ENCODE results near the gene FBXL14. TPM values are rescaled to one million over a fixed set of nuclear protein-coding genes. Genes with fewer than 3 reads are reported as not detected.

Gene FBXL14
- total and polyA plus RNA-seq, 2 of the 13 experiments (the other 11 are each of a cell fraction or from before 2014, with no cell fraction given): 7.0 to 7.4 TPM

GRCh38 chr12:1610072-1610643 lies 15.8 kb upstream of the FBXL14 start (continued):
- TF ChIP-seq SALL1 (CRISPR knock-in tag; IDR thresholded peaks at IDR 0.05) (peak; percentile 58), ZNF772 (CRISPR knock-in tag; IDR thresholded peaks at IDR 0.05) (no peak), ZNF329 (CRISPR knock-in tag; IDR thresholded peaks at IDR 0.05; ENCODE audit: low read depth) (no peak), STAT5B (CRISPR knock-in tag; IDR thresholded peaks at IDR 0.05) (no peak), SATB2 (CRISPR knock-in tag; IDR thresholded peaks at IDR 0.05) (no peak), MIXL1 (CRISPR knock-in tag; IDR thresholded peaks at IDR 0.05) (no peak), ZBTB1 (CRISPR knock-in tag; IDR thresholded peaks at IDR 0.05; ENCODE audit: borderline replicate concordance) (no peak), CSRNP1 (CRISPR knock-in tag; IDR thresholded peaks at IDR 0.05) (no peak), XBP1 (CRISPR knock-in tag; IDR thresholded peaks at IDR 0.05) (no peak), ZNF780A (CRISPR knock-in tag; IDR thresholded peaks at IDR 0.05) (no peak), SOX6 (IDR thresholded peaks at IDR 0.05) (no peak), SOX6 (CRISPR knock-in tag; IDR thresholded peaks at IDR 0.05) (peak; percentile 21; the same call in 1 of the 2 replicates), ZNF512 (CRISPR knock-in tag; IDR thresholded peaks at IDR 0.05) (no peak), IRF9 (CRISPR knock-in tag; IDR thresholded peaks at IDR 0.05; ENCODE audit: borderline replicate concordance) (no peak), MEIS2 (CRISPR knock-in tag; IDR thresholded peaks at IDR 0.05) (no peak), YEATS2 (CRISPR knock-in tag; IDR thresholded peaks at IDR 0.05; ENCODE audit: borderline replicate concordance) (no peak), KDM5B (CRISPR knock-in tag; IDR thresholded peaks at IDR 0.05; ENCODE audit: borderline replicate concordance) (no peak), ZFP90 (CRISPR knock-in tag; IDR thresholded peaks at IDR 0.05; ENCODE audit: borderline replicate concordance) (no peak), GATAD2A (CRISPR knock-in tag; IDR thresholded peaks at IDR 0.05) (peak; percentile 40; the same call in 1 of the 2 replicates)
- TF ChIP-seq, protein P1, sequence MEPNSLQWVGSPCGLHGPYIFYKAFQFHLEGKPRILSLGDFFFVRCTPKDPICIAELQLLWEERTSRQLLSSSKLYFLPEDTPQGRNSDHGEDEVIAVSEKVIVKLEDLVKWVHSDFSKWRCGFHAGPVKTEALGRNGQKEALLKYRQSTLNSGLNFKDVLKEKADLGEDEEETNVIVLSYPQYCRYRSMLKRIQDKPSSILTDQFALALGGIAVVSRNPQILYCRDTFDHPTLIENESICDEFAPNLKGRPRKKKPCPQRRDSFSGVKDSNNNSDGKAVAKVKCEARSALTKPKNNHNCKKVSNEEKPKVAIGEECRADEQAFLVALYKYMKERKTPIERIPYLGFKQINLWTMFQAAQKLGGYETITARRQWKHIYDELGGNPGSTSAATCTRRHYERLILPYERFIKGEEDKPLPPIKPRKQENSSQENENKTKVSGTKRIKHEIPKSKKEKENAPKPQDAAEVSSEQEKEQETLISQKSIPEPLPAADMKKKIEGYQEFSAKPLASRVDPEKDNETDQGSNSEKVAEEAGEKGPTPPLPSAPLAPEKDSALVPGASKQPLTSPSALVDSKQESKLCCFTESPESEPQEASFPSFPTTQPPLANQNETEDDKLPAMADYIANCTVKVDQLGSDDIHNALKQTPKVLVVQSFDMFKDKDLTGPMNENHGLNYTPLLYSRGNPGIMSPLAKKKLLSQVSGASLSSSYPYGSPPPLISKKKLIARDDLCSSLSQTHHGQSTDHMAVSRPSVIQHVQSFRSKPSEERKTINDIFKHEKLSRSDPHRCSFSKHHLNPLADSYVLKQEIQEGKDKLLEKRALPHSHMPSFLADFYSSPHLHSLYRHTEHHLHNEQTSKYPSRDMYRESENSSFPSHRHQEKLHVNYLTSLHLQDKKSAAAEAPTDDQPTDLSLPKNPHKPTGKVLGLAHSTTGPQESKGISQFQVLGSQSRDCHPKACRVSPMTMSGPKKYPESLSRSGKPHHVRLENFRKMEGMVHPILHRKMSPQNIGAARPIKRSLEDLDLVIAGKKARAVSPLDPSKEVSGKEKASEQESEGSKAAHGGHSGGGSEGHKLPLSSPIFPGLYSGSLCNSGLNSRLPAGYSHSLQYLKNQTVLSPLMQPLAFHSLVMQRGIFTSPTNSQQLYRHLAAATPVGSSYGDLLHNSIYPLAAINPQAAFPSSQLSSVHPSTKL (CRISPR knock-in tag; IDR thresholded peaks at IDR 0.05): peak; percentile 36; the same call in 1 of the 2 replicates

All from HepG2 (cell line).